ENCODE measurements around the gene UGT1A5. TPM values are rescaled to one million over a fixed set of nuclear protein-coding genes. Genes with fewer than 3 reads are reported as not detected.

Gene UGT1A5
- total RNA-seq, 1 donor from 2014 or later: not detected

DNA sequence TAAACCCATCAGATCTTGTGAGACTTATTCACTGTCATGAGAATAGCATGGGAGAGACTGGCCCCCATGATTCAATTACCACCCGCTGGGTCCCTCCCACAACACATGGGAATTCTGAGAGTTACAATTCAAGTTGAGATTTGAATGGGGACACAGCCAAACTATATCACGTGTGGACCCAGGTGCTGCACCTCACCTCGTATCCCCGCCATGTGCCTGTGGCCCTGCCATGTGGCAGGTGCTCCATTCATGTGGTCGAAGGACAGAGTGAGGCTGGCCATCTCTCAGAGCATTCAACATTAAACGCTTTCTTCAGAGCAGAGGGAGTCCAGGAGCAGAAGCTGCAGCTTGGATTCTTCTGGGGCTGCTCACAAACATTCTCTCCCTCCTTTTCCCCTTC is 97.7 kb downstream of the UGT1A5 start:
- no peaks in the 10 kb centered on the region for H3K4me1 ChIP-seq
- TF ChIP-seq, protein P1, sequence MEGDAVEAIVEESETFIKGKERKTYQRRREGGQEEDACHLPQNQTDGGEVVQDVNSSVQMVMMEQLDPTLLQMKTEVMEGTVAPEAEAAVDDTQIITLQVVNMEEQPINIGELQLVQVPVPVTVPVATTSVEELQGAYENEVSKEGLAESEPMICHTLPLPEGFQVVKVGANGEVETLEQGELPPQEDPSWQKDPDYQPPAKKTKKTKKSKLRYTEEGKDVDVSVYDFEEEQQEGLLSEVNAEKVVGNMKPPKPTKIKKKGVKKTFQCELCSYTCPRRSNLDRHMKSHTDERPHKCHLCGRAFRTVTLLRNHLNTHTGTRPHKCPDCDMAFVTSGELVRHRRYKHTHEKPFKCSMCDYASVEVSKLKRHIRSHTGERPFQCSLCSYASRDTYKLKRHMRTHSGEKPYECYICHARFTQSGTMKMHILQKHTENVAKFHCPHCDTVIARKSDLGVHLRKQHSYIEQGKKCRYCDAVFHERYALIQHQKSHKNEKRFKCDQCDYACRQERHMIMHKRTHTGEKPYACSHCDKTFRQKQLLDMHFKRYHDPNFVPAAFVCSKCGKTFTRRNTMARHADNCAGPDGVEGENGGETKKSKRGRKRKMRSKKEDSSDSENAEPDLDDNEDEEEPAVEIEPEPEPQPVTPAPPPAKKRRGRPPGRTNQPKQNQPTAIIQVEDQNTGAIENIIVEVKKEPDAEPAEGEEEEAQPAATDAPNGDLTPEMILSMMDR (IDR thresholded peaks at IDR 0.05): no peak
- no peak overlapping the region for H3K27ac ChIP-seq
- no peaks in the 10 kb centered on the region for H3K36me3 ChIP-seq
- no peaks in the 10 kb centered on the region for H3K27me3 ChIP-seq
- intact Hi-C loops (cut with DNase I): no loop called here
- DNase-seq (peak; percentile 16), ATAC-seq (no peak)
- H3K9me3 ChIP-seq: no peaks in the 10 kb centered on the region
- H3K4me3 ChIP-seq: no peak overlapping the region

DNA sequence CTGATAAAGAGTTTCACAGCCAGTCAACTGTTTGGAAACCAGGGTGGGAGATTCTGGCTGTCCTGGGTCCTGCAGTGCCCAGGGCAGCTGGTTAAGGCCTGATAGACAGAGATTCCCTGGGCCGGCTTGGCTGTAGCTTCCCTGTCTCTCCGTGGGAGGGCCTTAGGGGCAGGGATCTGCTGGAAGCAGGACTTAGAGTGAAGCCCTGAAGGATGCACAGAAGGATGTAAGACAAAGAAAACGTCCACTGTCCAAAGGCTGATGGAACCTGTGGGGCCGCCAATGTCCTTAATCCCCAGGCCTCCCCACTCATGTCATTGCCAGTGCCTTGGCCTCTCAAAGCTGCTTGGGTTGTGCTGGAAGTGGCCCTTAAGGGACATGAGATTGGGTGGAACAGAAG is 98.4 kb downstream of the UGT1A5 start:
- no peaks in the 10 kb centered on the region for H3K4me1 ChIP-seq
- H3K27me3 ChIP-seq: no peaks in the 10 kb centered on the region
- H3K4me3 ChIP-seq: no peak overlapping the region
- no peaks in the 10 kb centered on the region for H3K36me3 ChIP-seq
- no peaks in the 10 kb centered on the region for H3K9me3 ChIP-seq
- DNase-seq (peak; percentile 43), ATAC-seq (no peak)
- intact Hi-C loops (cut with DNase I): no loop called here
- no peak overlapping the region for H3K27ac ChIP-seq
- TF ChIP-seq, protein P1 (IDR thresholded peaks at IDR 0.05): no peak

DNA sequence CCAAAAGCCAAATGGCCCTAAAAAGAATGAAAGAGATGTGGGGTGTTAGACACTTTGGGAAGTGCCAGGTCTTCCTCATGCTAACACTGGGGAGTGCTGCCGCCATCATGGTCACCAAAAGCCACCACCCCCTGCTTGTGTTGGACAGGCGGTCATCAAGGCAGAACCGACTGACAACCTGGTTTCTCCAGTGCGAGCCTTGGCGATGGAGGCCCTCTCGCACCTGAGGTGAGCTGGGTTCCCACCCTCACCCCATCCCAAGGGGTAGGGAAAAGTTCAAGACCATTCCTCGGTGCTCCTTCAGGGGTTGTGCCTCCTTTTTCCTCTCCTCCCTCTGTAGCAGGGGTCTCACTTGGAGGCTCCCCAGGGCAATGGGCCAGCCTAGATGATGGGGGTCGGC is 99.0 kb downstream of the UGT1A5 start:
- TF ChIP-seq, protein P1 (IDR thresholded peaks at IDR 0.05): no peak
- Histone ChIP-seq H3K27me3 (no peaks in the 10 kb centered on the region), H3K9me3 (no peaks in the 10 kb centered on the region), H3K4me3 (no peak overlapping the region), H3K4me1 (no peaks in the 10 kb centered on the region), H3K27ac (no peak overlapping the region), H3K36me3 (no peaks in the 10 kb centered on the region)
- no peak for ATAC-seq
- DNase-seq: peak; percentile 38
- intact Hi-C loops (cut with DNase I): no loop called here

DNA sequence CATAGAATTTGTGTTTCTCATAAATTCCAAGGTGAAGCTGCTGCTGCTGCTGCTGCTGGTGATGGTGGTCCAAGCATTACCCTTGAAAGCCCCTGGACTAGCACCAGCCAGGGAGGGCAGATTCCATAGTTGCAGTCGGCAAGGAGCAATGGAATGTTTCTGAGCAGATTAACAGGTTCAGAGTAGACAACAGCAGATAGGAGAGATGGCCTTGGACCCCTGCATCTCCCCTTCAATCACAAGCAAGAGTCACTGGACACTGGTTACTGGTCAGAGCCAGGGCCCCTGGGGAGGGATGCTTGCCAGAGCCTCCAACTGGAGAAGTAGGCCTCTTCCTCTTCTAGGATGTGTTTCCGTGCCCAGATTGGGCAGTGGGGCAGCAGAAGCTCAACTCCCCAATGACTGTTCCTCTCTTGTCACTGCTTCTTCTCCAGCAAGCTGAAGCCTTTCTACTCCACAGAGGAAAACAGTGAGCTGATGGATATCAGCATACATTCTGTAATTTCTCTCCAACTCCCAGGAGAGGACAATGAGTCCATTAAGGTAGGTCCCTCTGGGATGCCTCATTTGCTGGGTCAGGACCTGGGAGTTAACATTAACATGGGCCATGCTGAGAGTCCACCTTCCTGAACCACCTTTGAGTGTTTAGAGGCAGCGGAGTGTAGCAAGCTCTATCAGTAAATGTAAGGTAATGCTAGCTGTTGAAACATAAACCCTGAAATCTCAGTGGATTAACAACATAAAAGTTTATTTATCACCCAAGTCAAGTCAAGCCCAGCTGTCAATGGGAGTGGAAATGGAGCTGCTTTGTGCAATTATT is 100.7 kb downstream of the UGT1A5 start:
- no peak for ATAC-seq
- H3K4me1 ChIP-seq: no peaks in the 10 kb centered on the region
- DNase-seq: peak; percentile 34
- no peak overlapping the region for H3K27ac ChIP-seq
- H3K4me3 ChIP-seq: no peak overlapping the region
- intact Hi-C loops (cut with DNase I): no loop called here
- no peaks in the 10 kb centered on the region for H3K9me3 ChIP-seq
- H3K27me3 ChIP-seq: no peaks in the 10 kb centered on the region
- TF ChIP-seq, protein P1 (IDR thresholded peaks at IDR 0.05): no peak
- H3K36me3 ChIP-seq: no peaks in the 10 kb centered on the region

DNA sequence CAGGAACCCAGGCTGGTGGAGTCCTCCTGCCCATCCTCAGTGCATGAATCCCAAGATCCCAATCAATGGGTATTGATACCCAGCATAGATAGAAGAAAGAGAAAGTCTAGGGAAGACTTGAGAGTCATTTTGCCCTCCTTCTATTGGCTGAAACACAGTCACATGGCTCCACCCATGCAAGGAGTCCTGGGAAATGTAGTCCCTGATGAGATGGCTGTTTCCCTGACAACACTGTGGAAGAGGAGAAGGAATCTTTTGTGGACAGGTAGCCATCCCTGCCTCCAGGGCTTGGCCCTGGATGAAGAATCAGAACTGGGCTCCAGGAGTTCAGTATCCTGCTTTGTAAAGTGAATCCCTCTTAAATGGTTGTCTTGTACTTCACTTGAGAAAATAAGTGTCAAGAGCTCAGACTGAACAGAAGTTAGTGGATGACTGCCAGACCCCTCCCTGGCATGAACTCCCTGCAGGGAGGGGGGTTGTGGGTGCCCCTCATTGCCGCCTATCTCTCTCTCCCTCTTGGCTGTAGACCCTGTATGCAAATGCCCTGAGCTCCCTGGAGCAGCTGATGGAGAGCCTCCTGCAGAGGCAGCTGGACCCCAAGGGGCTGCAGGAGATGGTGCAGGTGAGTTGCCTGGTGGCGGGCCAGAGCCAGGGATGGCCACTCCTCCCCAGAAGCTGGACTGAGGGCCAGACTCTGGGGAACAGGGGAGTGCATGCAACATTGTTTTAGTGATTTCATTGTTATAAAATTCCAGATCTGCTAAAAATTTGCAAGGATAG is 101.5 kb downstream of the UGT1A5 start:
- H3K36me3 ChIP-seq: no peaks in the 10 kb centered on the region
- H3K4me1 ChIP-seq: no peaks in the 10 kb centered on the region
- H3K27me3 ChIP-seq: no peaks in the 10 kb centered on the region
- no peak overlapping the region for H3K4me3 ChIP-seq
- intact Hi-C loops (cut with DNase I): no loop called here
- ATAC-seq: no peak
- H3K27ac ChIP-seq: no peak overlapping the region
- H3K9me3 ChIP-seq: no peaks in the 10 kb centered on the region
- TF ChIP-seq, protein P1 (IDR thresholded peaks at IDR 0.05): no peak
- DNase-seq: peak; percentile 43

All from upper lobe of right lung (tissue), 1 donor.